Midbrain (tissue), 1 donor: ENCODE results near the gene ASPSCR1.
A peak's percentile ranks its signal among the peaks of the same experiment; 100 is the strongest.

Experiments used
- DNase-seq: peaks from one replicate; lab custom pipeline; 2025; lab: John Stamatoyannopoulos, UW

ASPSCR1 gene

GRCh38 chr17:82013341-82013740 lies 35.9 kb downstream of the ASPSCR1 start:
- DNase-seq, result no peak

GRCh38 chr17:82013772-82014321 lies 36.4 kb downstream of the ASPSCR1 start:
- DNase-seq, result no peak

GRCh38 chr17:82014432-82014831 lies 37.0 kb downstream of the ASPSCR1 start:
- DNase-seq, result no peak

GRCh38 chr17:82014971-82015310 lies 37.5 kb downstream of the ASPSCR1 start:
- DNase-seq, result no peak

GRCh38 chr17:82015311-82015971 lies 38.0 kb downstream of the ASPSCR1 start:
- no peak for DNase-seq

GRCh38 chr17:82016061-82016874 lies 38.8 kb downstream of the ASPSCR1 start:
- no peak for DNase-seq

- no peak for DNase-seq
These were observed 39.5 kb downstream of the ASPSCR1 start for GRCh38 chr17:82016875-82017459.

GRCh38 chr17:82017612-82018151 lies 40.3 kb downstream of the ASPSCR1 start:
- no peak for DNase-seq

- DNase-seq, result no peak
These were observed 40.9 kb downstream of the ASPSCR1 start for GRCh38 chr17:82018152-82018988.

GRCh38 chr17:82018989-82019689 lies 41.7 kb downstream of the ASPSCR1 start:
- DNase-seq, result no peak

- DNase-seq, result no peak
These were observed 42.5 kb downstream of the ASPSCR1 start for GRCh38 chr17:82019690-82020571.

GRCh38 chr17:82020572-82021106 lies 43.2 kb downstream of the ASPSCR1 start:
- no peak for DNase-seq

GRCh38 chr17:82021107-82021899 lies 43.9 kb downstream of the ASPSCR1 start:
- DNase-seq, result peak; percentile 74

GRCh38 chr17:82021900-82022309 lies 44.5 kb downstream of the ASPSCR1 start:
- no peak for DNase-seq

- DNase-seq, result no peak
These were observed 45.0 kb downstream of the ASPSCR1 start, which contains the start of gene CENPX for GRCh38 chr17:82022310-82022980. TSS of gene CENPX (minus strand) at chr17:82022878. CDS start at chr17:82022861, 17 bp downstream.

GRCh38 chr17:82022981-82023446 lies 45.6 kb downstream of the ASPSCR1 start, which contains the start of gene LRRC45:
TSS of gene LRRC45 (plus strand) at chr17:82023305. CDS start at chr17:82023644, 339 bp downstream.
- DNase-seq, result peak; percentile 100

- DNase-seq, result no peak
These were observed 46.2 kb downstream of the ASPSCR1 start for GRCh38 chr17:82023447-82024241.
